Activated CD8-positive, alpha-beta memory T cell treated with anti-CD3 and anti-CD28 coated beads, Interleukin-2, amount 50 U/mL, for 24 hours (primary cell): Measurements from ENCODE around the gene BLMH.
"Not testable (repeated sequence)": the region's sequence is repeated elsewhere in the genome, so short reads cannot be mapped to it uniquely, and the experiment has no call there.

Source experiments
- DNase-seq: peaks from one replicate; pipeline ENCODE4 v3.0.0-alpha.2; 2020; ENCODE audit errors: extremely low read depth

Gene BLMH

DNA sequence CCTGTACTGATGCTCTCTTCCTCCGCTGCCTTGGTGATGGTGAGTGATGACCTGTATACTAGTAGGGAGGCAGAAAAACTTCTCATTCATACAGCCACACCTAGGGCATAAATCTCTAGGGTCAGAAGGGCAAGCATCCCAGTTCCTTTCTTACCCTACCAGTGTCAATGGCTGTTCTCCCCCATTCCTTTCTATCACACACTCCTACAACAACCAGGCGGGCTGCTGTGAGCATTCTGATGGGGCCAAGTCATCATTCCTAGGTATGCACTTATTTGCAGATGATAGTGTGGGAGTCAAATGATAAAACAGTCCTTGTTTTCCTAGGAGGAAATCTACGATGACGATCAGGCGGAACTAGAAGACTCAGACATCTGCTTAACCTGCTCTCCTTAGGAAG, 42.3 kb downstream of the BLMH start:
- no peak for DNase-seq

DNA sequence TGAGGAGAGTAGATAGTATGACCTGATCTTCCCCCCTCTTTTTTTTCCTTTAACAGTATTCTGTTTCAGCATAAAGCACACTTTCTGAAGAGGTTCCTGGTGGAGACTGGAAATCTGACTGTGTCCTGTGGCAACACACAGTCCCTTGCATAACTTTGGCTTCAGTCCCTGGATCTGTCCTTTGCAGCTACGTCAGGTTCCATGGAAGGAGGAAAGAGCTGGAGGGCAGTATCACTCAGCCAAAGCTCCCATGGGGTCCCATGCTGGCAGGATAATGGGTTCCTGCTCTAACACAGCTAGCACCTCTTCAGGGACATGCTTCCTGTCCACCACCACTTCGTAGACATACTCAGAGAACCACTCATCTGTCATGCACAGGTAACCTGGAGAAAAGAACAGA, 43.0 kb downstream of the BLMH start:
- DNase-seq, result no peak

DNA sequence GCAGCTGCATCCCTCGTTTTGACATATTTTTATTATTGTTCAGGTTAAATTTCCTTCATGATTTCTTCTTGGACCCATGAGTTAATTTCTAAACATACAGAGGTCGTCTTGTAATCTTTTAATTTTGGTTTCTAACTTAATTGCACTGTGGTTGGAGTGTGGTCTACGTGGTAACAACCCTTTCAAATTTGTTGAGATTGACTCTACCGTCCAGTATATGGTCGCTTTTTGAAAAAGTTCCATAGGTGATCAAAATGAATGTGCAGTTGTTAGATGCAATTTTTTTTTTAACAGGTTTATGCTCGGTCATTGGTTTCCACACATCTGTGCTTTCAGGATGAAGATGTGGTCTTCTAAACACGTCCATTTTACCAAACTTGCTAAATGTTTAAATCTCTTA, 45.3 kb downstream of the BLMH start:
- no peak for DNase-seq

GRCh38 chr17:30244853-30245385, 46.8 kb downstream of the BLMH start:
- no peak for DNase-seq

- no peak for DNase-seq
Measured at GRCh38 chr17:30243568-30243967, 48.2 kb downstream of the BLMH start.

DNA sequence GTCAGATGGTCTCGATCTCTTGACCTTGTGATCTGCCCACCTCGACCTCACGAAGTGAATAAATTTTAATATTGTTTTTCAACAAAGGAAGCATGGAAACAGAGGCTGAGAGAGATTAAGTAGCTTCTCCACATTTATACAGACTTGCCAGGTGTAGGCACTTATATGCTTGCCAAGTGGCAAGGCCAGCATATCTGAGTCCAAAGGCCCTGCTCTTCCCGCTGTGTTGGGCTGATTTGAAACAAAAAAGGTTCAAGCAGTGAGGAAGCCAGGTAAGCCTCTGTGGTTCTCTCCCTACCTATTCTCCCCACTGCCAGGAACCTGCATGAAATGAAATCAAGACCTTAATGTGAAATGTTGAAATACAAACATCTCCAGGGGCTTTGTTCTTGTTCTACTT, 48.7 kb downstream of the BLMH start:
- DNase-seq, result no peak

DNA sequence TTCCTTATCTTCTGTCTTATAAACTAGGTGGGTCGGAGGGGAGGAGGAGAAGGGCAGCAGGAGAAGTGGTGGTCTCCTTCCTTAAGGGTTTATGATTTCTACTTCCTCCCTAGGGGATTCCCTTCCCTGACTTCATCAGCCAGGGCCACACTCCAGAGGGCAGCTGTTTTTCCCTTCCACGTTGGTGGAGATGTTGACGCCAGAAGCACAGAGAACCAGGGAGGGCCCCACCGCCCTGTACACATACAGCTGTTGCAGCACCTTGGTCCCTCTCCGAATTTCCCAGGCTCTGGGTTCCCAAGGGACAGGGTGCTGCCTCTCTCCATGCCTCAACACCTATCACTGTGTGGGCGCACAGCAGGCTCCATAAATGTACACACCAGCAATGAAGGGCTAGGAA, 50.7 kb downstream of the BLMH start:
- no peak for DNase-seq

DNA sequence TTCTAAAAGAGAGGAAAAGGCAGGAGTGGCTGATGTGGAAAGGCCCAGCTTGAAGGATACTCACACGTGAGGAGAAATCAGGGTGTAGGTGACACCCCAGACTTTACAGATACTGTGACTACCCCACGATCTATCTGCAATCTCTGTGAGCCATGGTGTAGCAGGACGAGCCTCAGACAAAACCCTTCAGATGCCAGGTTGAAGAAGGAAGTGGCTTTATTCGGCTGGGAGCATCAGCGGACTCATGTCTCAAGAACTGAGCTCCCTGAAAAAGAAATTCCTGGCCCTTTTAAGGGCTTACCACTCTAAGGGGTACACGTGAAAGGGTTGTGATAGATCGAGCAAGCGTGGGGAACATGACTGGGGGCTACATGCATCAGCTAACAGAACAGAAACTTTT, 51.6 kb downstream of the BLMH start:
- no peak for DNase-seq

- no peak for DNase-seq
Measured at GRCh38 chr17:30239089-30239462, 52.7 kb downstream of the BLMH start.

- DNase-seq, result no peak
Measured at GRCh38 chr17:30238387-30239088, 53.2 kb downstream of the BLMH start.

GRCh38 chr17:30238003-30238344, 53.8 kb downstream of the BLMH start:
- no peak for DNase-seq

GRCh38 chr17:30237296-30238002, 54.3 kb downstream of the BLMH start:
- no peak for DNase-seq

DNA sequence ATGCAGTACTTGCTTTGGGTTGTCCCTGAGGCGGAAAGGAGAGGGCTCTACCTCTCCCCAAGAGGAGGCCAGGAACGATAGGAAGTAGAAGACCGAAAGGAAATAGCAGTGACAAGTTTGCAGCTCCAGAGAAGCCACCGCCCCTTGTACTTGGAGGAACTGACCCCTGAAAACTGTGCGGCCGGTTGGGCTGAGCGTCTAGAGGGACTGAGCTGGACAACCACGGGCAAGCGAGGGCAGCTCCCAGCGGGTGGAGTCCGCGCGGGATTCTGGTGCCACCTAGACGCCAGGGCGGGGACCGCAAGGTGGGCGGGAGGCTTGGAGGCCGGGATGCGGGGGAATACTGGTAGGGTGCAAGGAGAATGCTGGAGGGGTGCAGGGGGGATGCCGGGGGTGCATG, 55.0 kb downstream of the BLMH start:
- no peak for DNase-seq

DNA sequence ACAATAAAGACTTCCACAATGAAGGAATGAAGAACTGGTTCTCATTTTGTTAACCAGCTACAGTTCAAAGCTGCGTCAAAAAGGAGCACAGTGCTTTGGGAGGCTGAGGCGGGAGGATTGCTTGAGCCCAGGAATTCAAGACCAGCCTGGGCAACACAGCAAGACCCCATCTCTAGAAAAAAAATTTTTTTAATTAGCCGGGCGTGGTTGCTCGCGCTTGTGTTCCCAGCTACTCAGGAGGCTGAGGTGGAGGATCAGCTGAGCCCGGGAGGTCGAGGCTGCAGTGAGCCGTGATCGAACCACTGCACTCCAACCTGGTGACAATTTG, 55.5 kb downstream of the BLMH start:
- no peak for DNase-seq

GRCh38 chr17:30235386-30236296, 56.1 kb downstream of the BLMH start, which contains the start of gene SLC6A4:
Gene SLC6A4, minus strand, starts transcription at chr17:30235697. Its CDS starts 13,739 bp downstream, at chr17:30221958.
- no peak for DNase-seq

GRCh38 chr17:30234964-30235363, 56.8 kb downstream of the BLMH start:
- no peak for DNase-seq

- no peak for DNase-seq
Measured at GRCh38 chr17:30234296-30234695, 57.4 kb downstream of the BLMH start.

DNA sequence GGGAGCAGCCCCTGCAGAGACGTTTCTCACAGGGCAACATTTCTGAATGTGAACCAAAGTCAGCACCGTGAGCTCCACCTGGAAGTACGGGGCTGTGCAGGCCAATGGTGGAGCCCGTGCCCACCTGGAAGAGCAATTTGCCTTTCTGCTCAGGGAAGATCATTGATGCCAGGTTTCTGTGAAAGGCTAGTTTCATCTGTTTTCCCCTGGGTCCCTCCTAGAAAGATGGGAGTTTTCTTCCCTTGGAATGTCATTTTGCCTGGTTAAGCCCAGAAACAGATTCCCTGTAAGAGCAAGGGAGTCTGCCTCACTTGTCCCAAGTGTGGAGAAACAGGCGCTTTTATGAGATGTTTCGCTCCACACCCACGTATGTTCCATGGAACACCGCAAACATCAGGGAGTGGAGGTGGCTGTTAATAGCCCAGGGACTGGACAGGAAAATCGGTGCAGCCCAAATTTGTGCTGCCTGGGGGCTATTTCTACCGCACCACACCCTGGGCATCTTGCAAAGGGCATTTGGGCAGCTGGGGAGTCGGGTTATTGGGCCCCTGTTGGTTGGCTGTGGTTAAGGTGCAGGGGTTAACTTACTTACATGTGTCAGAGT, 58.8 kb downstream of the BLMH start:
- DNase-seq, result no peak

- DNase-seq, result no peak
Measured at GRCh38 chr17:30232015-30232823, 59.5 kb downstream of the BLMH start.

GRCh38 chr17:30230596-30231125, 61.1 kb downstream of the BLMH start:
- no peak for DNase-seq

GRCh38 chr17:30230009-30230408, 61.7 kb downstream of the BLMH start:
- not testable (repeated sequence) for DNase-seq
